H1 (cell line): ENCODE data around the gene COX7B2. TPM values are rescaled to one million over a fixed set of nuclear protein-coding genes. Genes with fewer than 3 reads are reported as not detected.

Experiments used
- CTCF ChIA-PET: fragments of 300-600 bp; sonication (Branson Sonifier 250); formaldehyde crosslinking; loops from one replicate; lab custom pipeline; 2021; ENCODE audit not compliant: partially characterized antibody; lab: Charles Lee
- POLR2A ChIA-PET: fragments of 300-600 bp; sonication (Branson Sonifier 250); formaldehyde crosslinking; loops from one replicate; lab custom pipeline; 2021; ENCODE audit warnings: inconsistent platforms; ENCODE audit not compliant: partially characterized antibody; lab: Charles Lee
- DNase-seq, 2 experiments: peaks; one replicate each; pipeline versions ENCODE4 v3.0.0 to v3.0.0-alpha.2; 2010 to 2022; ENCODE audit warnings: low spot score in 2 of 2, low read depth in 1 of 2, mixed read lengths in 1 of 2
- FAIRE-seq: peaks from 2 replicates; lab custom pipeline; 2011; peaks lifted over from hg19 to GRCh38; lab: Jason Lieb, UNC
- H2AFZ ChIP-seq: 2 replicates; pipeline ENCODE4 v1.8.1; 2012; ENCODE audit warnings: low read length, inconsistent platforms
- H2AK5ac ChIP-seq: 2 replicates; pipeline ENCODE4 v1.6.1; 2013; ENCODE audit warnings: low read depth, low read length
- H2BK120ac ChIP-seq: replicated peaks from 2 replicates; pipeline ENCODE3; 2013; ENCODE audit warnings: low read depth, low read length, inconsistent platforms
- H2BK12ac ChIP-seq: 2 replicates; pipeline ENCODE4 v1.6.1; 2013; ENCODE audit warnings: low read depth, low read length
- H2BK15ac ChIP-seq: 2 replicates; pipeline ENCODE4 v1.6.1; 2013; ENCODE audit warnings: low read length
- H2BK20ac ChIP-seq: 2 replicates; pipeline ENCODE4 v1.6.1; 2013; ENCODE audit warnings: low read length
- H2BK5ac ChIP-seq: 2 replicates; pipeline ENCODE4 v1.6.1; 2013; ENCODE audit warnings: low read depth, low read length
- H3K14ac ChIP-seq: 2 replicates; pipeline ENCODE4 v1.6.1; 2013; ENCODE audit warnings: inconsistent platforms; ENCODE audit not compliant: insufficient read length
- H3K18ac ChIP-seq: 2 replicates; pipeline ENCODE4 v1.6.1; 2013; ENCODE audit warnings: low read length; ENCODE audit errors: extremely low read depth
- H3K23ac ChIP-seq: 2 replicates; pipeline ENCODE4 v1.6.1; 2013; ENCODE audit warnings: inconsistent platforms; ENCODE audit not compliant: insufficient read length
- H3K23me2 ChIP-seq: 2 replicates; pipeline ENCODE4 v1.6.1; 2013; ENCODE audit warnings: low read depth, low read length
- H3K27ac ChIP-seq: 2 replicates; pipeline ENCODE4 v1.6.1; 2011; ENCODE audit warnings: low read depth, low read length, inconsistent platforms
- H3K27me3 ChIP-seq, 4 experiments: replicated peaks in 1 of 4; 1 replicate in 1 of 4; 2 replicates in 3 of 4; pipeline versions ENCODE4 v1.6.1 to v1.8.1; 2011 to 2013; ENCODE audit warnings: low read length in 3 of 4, mild to moderate bottlenecking in 3 of 4, inconsistent platforms in 2 of 4, mixed read lengths in 2 of 4, moderate library complexity in 1 of 4; ENCODE audit not compliant: control insufficient read depth in 3 of 4, insufficient read depth in 3 of 4; ENCODE audit errors: extremely low read depth in 1 of 4
- H3K36me3 ChIP-seq, 4 experiments: 2 replicates each; pipeline versions ENCODE4 v1.6.1 to v1.8.1; 2011 to 2013; ENCODE audit warnings: mild to moderate bottlenecking in 4 of 4, low read length in 3 of 4, moderate library complexity in 2 of 4, control low read depth in 1 of 4, inconsistent platforms in 1 of 4; ENCODE audit not compliant: insufficient read depth in 4 of 4, control insufficient read depth in 2 of 4
- H3K4ac ChIP-seq: replicated peaks from 2 replicates; pipeline ENCODE3; 2013; ENCODE audit warnings: low read length, low read depth, mixed read lengths, inconsistent platforms; ENCODE audit not compliant: insufficient read length
- H3K4me1 ChIP-seq, 4 experiments: replicated peaks in 1 of 4; 1 replicate in 1 of 4; 2 replicates in 3 of 4; pipeline versions ENCODE4 v1.6.1 to v1.8.1; 2011 to 2013; ENCODE audit warnings: low read length in 3 of 4, inconsistent platforms in 2 of 4, mixed read lengths in 1 of 4; ENCODE audit not compliant: insufficient read depth in 4 of 4, control insufficient read depth in 3 of 4
- H3K4me2 ChIP-seq, 2 experiments: 2 replicates each; pipeline versions ENCODE4 v1.6.1 to v1.8.1; 2011 to 2013; ENCODE audit warnings: low read depth in 2 of 2, low read length in 2 of 2, control low read depth in 1 of 2, inconsistent platforms in 1 of 2, mild to moderate bottlenecking in 1 of 2; ENCODE audit not compliant: insufficient read depth in 1 of 2
- H3K4me3 ChIP-seq, 4 experiments: fragments of 200-600, 300-600 bp in 1 of 4; sonication (generic), shearing (Covaris generic), sonication (Bioruptor Twin) in 1 of 4; 2 replicates each; pipeline versions ENCODE4 v1.5.1 to v1.8.1; 2011 to 2016; ENCODE audit warnings: low read length in 4 of 4, low read depth in 3 of 4, control low read depth in 2 of 4, inconsistent platforms in 2 of 4, mild to moderate bottlenecking in 2 of 4, mixed read lengths in 1 of 4, moderate library complexity in 1 of 4; ENCODE audit not compliant: insufficient read depth in 2 of 4; ENCODE audit errors: extremely low read depth in 1 of 4
- H3K56ac ChIP-seq: replicated peaks from 2 replicates; pipeline ENCODE3; 2013; ENCODE audit warnings: low read depth, mild to moderate bottlenecking, mixed read lengths, low read length, inconsistent platforms; ENCODE audit not compliant: insufficient read length
- H3K79me1 ChIP-seq: 2 replicates; pipeline ENCODE4 v1.6.1; 2013; ENCODE audit warnings: low read depth, low read length, control low read depth
- H3K79me2 ChIP-seq, 2 experiments: 2 replicates each; pipeline versions ENCODE4 v1.6.1 to v1.8.1; 2012 to 2013; ENCODE audit warnings: low read length in 2 of 2, mild to moderate bottlenecking in 2 of 2, inconsistent platforms in 1 of 2; ENCODE audit not compliant: insufficient read depth in 2 of 2, control insufficient read depth in 1 of 2
- H3K9ac ChIP-seq, 4 experiments: replicated peaks in 1 of 4; 1 replicate in 1 of 4; 2 replicates in 3 of 4; pipeline versions ENCODE4 v1.6.1 to v1.8.1; 2011 to 2013; ENCODE audit warnings: low read depth in 3 of 4, low read length in 3 of 4, control low read depth in 2 of 4, mild to moderate bottlenecking in 2 of 4, moderate library complexity in 2 of 4, inconsistent platforms in 1 of 4; ENCODE audit errors: extremely low read depth in 1 of 4
- H3K9me3 ChIP-seq, 2 experiments: 2 replicates each; pipeline versions ENCODE4 v1.6.1 to v1.8.1; 2012 to 2013; ENCODE audit warnings: mild to moderate bottlenecking in 2 of 2, moderate library complexity in 2 of 2, control low read depth in 1 of 2, inconsistent platforms in 1 of 2, low read depth in 1 of 2, low read length in 1 of 2, mixed read lengths in 1 of 2; ENCODE audit not compliant: insufficient read depth in 2 of 2
- H4K20me1 ChIP-seq, 2 experiments: replicated peaks in 1 of 2; 2 replicates each; pipeline versions ENCODE3 to v1.8.1; 2011 to 2013; ENCODE audit warnings: inconsistent platforms in 2 of 2, low read length in 2 of 2, mild to moderate bottlenecking in 1 of 2; ENCODE audit not compliant: insufficient read depth in 2 of 2, control insufficient read depth in 1 of 2
- H4K5ac ChIP-seq: 2 replicates; pipeline ENCODE4 v1.6.1; 2013; ENCODE audit warnings: low read length, low read depth, mixed read lengths, inconsistent platforms; ENCODE audit not compliant: insufficient read length
- H4K8ac ChIP-seq: 2 replicates; pipeline ENCODE4 v1.8.0; 2013; ENCODE audit warnings: mild to moderate bottlenecking, moderate library complexity, low read length, inconsistent platforms; ENCODE audit not compliant: insufficient read depth; ENCODE audit errors: extremely low read depth
- H4K91ac ChIP-seq: replicated peaks from 2 replicates; pipeline ENCODE3; 2013; ENCODE audit warnings: low read length, mixed read lengths, inconsistent platforms; ENCODE audit not compliant: insufficient read length
- GTF2F1 ChIP-seq: IDR thresholded peaks from 2 replicates; pipeline ENCODE4 v1.6.1; 2012; ENCODE audit warnings: low read depth, low read length, improper control_type of control experiment, borderline replicate concordance
- JUN ChIP-seq: IDR thresholded peaks from 2 replicates; pipeline ENCODE4 v1.6.1; 2011; ENCODE audit warnings: low read depth, mild to moderate bottlenecking, improper control_type of control experiment, low read length
- KDM5A ChIP-seq: fragments of 200-600 bp; IDR thresholded peaks from 2 replicates; pipeline ENCODE4 v1.7.1; 2012; ENCODE audit warnings: mild to moderate bottlenecking, low read length, inconsistent platforms, mixed read lengths
- NRF1 ChIP-seq: IDR thresholded peaks from 2 replicates; pipeline ENCODE4 v1.6.1; 2011; ENCODE audit warnings: mild to moderate bottlenecking, low read depth, low read length, improper control_type of control experiment
- POLR2A ChIP-seq, 2 experiments: IDR thresholded peaks; 1 replicate in 1 of 2; 2 replicates in 1 of 2; pipeline ENCODE4 v1.6.1; 2011; ENCODE audit warnings: low read depth in 2 of 2, low read length in 2 of 2, mild to moderate bottlenecking in 2 of 2; ENCODE audit errors: control extremely low read depth in 1 of 2
- SIN3A ChIP-seq, 2 experiments: IDR thresholded peaks in 1 of 2; conservative IDR thresholded peaks in 1 of 2; 2 replicates each; pipeline ENCODE4 v1.6.1; 2011 to 2012; ENCODE audit warnings: low read length in 2 of 2, improper control_type of control experiment in 1 of 2, low read depth in 1 of 2, mild to moderate bottlenecking in 1 of 2
- SIRT6 ChIP-seq: IDR thresholded peaks from one replicate; pipeline ENCODE4 v1.7.1; 2012; ENCODE audit warnings: low read length, inconsistent platforms
- SIX5 ChIP-seq: IDR thresholded peaks from 2 replicates; pipeline ENCODE4 v1.6.1; 2011; ENCODE audit warnings: mild to moderate bottlenecking, low read depth, low read length
- SP1 ChIP-seq: IDR thresholded peaks from 2 replicates; pipeline ENCODE4 v1.6.1; 2011; ENCODE audit warnings: low read depth, low read length
- TAF7 ChIP-seq: optimal IDR thresholded peaks from 2 replicates; pipeline ENCODE3; 2011; ENCODE audit warnings: low read depth, mild to moderate bottlenecking, inconsistent platforms, low read length, moderate library complexity, borderline replicate concordance
- TEAD4 ChIP-seq: IDR thresholded peaks from 2 replicates; pipeline ENCODE4 v1.6.1; 2012; ENCODE audit warnings: low read depth, low read length, inconsistent platforms, mixed read lengths
- USF2 ChIP-seq: IDR thresholded peaks from 2 replicates; pipeline ENCODE4 v1.6.1; 2011; ENCODE audit warnings: low read length, improper control_type of control experiment
- ZNF274 ChIP-seq: IDR thresholded peaks from 2 replicates; pipeline ENCODE4 v1.7.0; 2012; ENCODE audit warnings: low read length, borderline replicate concordance; ENCODE audit errors: extremely low read depth
- WGBS, 2 experiments: shearing (Covaris generic) in 1 of 2; methylation state at CpG; one replicate each; pipeline versions ENCODE4 v1.1.6 to v1.1.7; 2013 to 2015; ENCODE audit warnings: low lambda C conversion rate in 2 of 2, mixed read lengths in 2 of 2, inconsistent platforms in 1 of 2, low coverage in 1 of 2, missing lambda C conversion rate in 1 of 2; ENCODE audit not compliant: insufficient replicate concordance in 2 of 2, insufficient coverage in 1 of 2, insufficient read length in 1 of 2; ENCODE audit errors: extremely low coverage in 1 of 2, missing lambda C conversion rate in 1 of 2; 5-methylcytosine and 5-hydroxymethylcytosine counted together
- polyA plus RNA-seq, 7 experiments: library from polyadenylated mRNA; depleted of rRNA in 3 of 7; stranded (reverse) in 5 of 7; unstranded in 2 of 7; fragments of >200 nt in 5 of 7; fragments of 200-250 nt in 2 of 7; gene quantifications; 1 replicate in 5 of 7; 2 replicates in 1 of 7; 4 replicates in 1 of 7; pipeline versions ENCODE4 v1.2.1 to v1.2.3, GENCODE V29; 2011 to 2013; ENCODE audit warnings: missing spikeins in 2 of 7, mixed read lengths in 2 of 7
- total RNA-seq: library from RNA; stranded (reverse); fragmentation: NEBNext Ultra II Directional; extraction: Animal tissue kit (Norgen Biotek cat#: 25700); gene quantifications from 2 replicates; pipeline ENCODE4 v1.2.1, GENCODE V29; 2021
- TF ChIP-seq, protein P1 (sequence below): IDR thresholded peaks from 2 replicates; pipeline ENCODE4 v1.6.1; 2011; ENCODE audit warnings: low read depth, mild to moderate bottlenecking, low read length; ENCODE audit not compliant: insufficient read depth

COX7B2 gene
- total and polyA plus RNA-seq, 2 of the 8 experiments (the other 6 are each of a cell fraction or from before 2014, with no cell fraction given) = not detected

DNA sequence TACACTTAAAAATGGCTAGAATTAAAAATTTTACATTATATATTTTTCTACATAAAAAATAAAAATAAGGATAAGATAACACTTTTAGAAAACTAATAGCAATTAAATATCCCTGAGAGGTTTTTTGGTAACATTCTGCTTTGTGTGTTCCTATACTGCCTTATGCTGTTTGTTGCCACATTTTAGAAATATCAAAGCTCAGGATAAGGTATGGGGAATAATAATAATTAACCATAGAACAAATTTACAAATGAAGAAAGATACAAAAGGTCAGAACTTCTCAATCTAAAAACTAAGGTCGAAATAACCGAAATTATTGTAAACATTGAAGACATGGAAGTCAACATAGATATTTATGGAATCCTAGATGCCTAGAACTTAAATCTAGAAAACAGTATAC is 71.4 kb downstream of the COX7B2 start:
- POLR2A ChIA-PET = no interaction called here
- H2BK15ac ChIP-seq = no peak overlapping the region
- H4K20me1 ChIP-seq = no peaks in the 10 kb centered on the region
- no peak overlapping the region for H3K4me2 ChIP-seq
- H3K4ac ChIP-seq = no peak overlapping the region
- no peak overlapping the region for H2BK20ac ChIP-seq
- H3K36me3 ChIP-seq = no peaks in the 10 kb centered on the region
- no peak overlapping the region for H3K9ac ChIP-seq
- H3K27me3 ChIP-seq = no peaks in the 10 kb centered on the region
- no peak overlapping the region for H3K14ac ChIP-seq
- no peak overlapping the region for H2BK5ac ChIP-seq
- H2BK12ac ChIP-seq = no peak overlapping the region
- WGBS, 2 experiments = 89% methylated on average over 2 of the region's 2 CpGs; no CpG with 5 or more reads in 1 of the 2 experiments
- DNase-seq (no peak), FAIRE-seq (no peak)
- no peak overlapping the region for H2AFZ ChIP-seq
- no peak overlapping the region for H2BK120ac ChIP-seq
- no peaks in the 10 kb centered on the region for H3K4me1 ChIP-seq
- no peaks in the 10 kb centered on the region for H3K9me3 ChIP-seq
- no peak overlapping the region for H3K56ac ChIP-seq
- H4K5ac ChIP-seq = no peak overlapping the region
- no peaks in the 10 kb centered on the region for H3K79me2 ChIP-seq
- no peak overlapping the region for H4K91ac ChIP-seq
- H3K27ac ChIP-seq = no peak overlapping the region
- no peak overlapping the region for H3K18ac ChIP-seq
- CTCF ChIA-PET = no interaction called here
- H3K23me2 ChIP-seq = no peaks in the 10 kb centered on the region
- no peaks in the 10 kb centered on the region for H3K79me1 ChIP-seq
- H3K4me3 ChIP-seq = no peak overlapping the region
- H2AK5ac ChIP-seq = no peak overlapping the region
- H4K8ac ChIP-seq = no peak overlapping the region
- H3K23ac ChIP-seq = no peak overlapping the region
- no peak for TF ChIP-seq ZNF274
- TF ChIP-seq GTF2F1 = no peak
- TF ChIP-seq SP1 = no peak
- no peak for TF ChIP-seq SIX5
- TF ChIP-seq TAF7 = no peak
- no peak for TF ChIP-seq SIN3A (conservative IDR thresholded peaks at IDR 0.05 in 1 of 2, IDR thresholded peaks at IDR 0.05 in 1 of 2; ENCODE audit: low read depth in 1 of 2, low read length in 2 of 2)
- TF ChIP-seq USF2 = no peak
- TF ChIP-seq KDM5A = no peak
- TF ChIP-seq POLR2A (IDR thresholded peaks at IDR 0.05; ENCODE audit: control extremely low read depth in 1 of 2, low read depth in 2 of 2, low read length in 2 of 2) = no peak
- no peak for TF ChIP-seq JUN
- TF ChIP-seq TEAD4 = no peak
- TF ChIP-seq, protein P1, sequence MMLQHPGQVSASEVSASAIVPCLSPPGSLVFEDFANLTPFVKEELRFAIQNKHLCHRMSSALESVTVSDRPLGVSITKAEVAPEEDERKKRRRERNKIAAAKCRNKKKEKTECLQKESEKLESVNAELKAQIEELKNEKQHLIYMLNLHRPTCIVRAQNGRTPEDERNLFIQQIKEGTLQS = no peak
- TF ChIP-seq SIRT6 = no peak
- no peak for TF ChIP-seq NRF1
